ENCODE results near the gene PSD2. TPM values are rescaled to one million over a fixed set of nuclear protein-coding genes. Genes with fewer than 3 reads are reported as not detected.

The PSD2 gene
- total RNA-seq, 1 donor from 2014 or later = not detected

DNA sequence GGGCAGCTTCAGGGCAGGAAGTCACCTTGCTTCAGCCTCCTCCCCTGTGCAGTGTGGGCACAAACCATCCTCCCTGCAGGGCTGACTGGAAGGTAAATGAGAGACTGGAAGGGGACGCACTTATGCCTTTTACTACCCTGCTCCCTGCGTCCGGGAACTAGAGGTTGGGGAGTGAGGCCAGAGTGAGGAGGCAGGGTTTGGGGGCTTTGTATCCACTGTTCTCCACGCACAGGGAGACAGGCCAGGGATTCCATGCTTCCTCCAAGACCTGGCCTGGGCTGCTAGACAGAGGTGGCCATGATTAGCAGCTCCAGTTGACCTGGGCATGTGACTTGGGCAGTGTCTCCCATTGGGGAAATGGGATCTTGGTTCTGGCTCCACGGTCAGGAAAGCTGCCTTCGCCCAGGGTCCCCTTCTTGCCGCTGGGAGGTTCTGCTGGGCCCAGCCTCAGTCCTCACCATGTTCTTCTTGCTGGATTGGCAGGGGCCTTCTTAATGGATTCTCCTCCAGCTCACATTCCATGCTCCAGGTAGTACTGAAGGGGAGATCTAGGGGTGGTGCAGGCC lies 37.0 kb upstream of the PSD2 start:
- intact Hi-C loops (cut with DNase I) = no loop called here
- H3K27me3 ChIP-seq = peaks cover 49% of the 10 kb centered on the region
- H3K27ac ChIP-seq = no peak overlapping the region
- TF ChIP-seq, protein P1, sequence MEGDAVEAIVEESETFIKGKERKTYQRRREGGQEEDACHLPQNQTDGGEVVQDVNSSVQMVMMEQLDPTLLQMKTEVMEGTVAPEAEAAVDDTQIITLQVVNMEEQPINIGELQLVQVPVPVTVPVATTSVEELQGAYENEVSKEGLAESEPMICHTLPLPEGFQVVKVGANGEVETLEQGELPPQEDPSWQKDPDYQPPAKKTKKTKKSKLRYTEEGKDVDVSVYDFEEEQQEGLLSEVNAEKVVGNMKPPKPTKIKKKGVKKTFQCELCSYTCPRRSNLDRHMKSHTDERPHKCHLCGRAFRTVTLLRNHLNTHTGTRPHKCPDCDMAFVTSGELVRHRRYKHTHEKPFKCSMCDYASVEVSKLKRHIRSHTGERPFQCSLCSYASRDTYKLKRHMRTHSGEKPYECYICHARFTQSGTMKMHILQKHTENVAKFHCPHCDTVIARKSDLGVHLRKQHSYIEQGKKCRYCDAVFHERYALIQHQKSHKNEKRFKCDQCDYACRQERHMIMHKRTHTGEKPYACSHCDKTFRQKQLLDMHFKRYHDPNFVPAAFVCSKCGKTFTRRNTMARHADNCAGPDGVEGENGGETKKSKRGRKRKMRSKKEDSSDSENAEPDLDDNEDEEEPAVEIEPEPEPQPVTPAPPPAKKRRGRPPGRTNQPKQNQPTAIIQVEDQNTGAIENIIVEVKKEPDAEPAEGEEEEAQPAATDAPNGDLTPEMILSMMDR (IDR thresholded peaks at IDR 0.05) = no peak
- no peaks in the 10 kb centered on the region for H3K9me3 ChIP-seq
- no peak overlapping the region for H3K4me3 ChIP-seq
- H3K36me3 ChIP-seq = no peaks in the 10 kb centered on the region
- ATAC-seq (no peak), DNase-seq (no peak)
- no peaks in the 10 kb centered on the region for H3K4me1 ChIP-seq

DNA sequence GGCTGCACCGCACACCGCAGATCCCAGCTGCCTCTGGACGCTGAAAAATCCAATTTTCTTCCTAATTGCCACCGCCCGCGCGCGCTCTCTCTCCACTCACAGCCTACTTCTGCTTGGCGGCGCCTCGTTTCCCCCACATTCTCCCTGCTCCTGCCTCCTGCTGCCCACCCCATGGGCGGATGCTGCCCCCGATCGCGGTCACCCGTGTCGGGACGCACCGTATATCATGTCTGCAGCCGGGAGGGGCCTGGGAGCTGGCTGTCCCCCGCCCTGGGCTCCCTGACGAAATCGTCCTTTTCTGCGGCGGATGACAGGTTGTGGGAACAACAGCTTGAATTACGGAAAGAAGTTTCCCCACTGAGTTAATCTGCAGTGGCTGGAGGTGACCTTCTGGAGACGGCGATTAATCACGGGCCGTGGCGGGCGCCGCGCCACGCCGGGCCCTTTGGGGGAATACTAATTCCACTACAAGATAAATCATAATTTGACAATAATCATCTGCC lies 36.3 kb upstream of the PSD2 start:
- H3K36me3 ChIP-seq = no peaks in the 10 kb centered on the region
- no peak overlapping the region for H3K27ac ChIP-seq
- no peak for DNase-seq
- TF ChIP-seq, protein P1 (IDR thresholded peaks at IDR 0.05) = no peak
- ATAC-seq = no peak
- H3K27me3 ChIP-seq = peaks cover 49% of the 10 kb centered on the region
- intact Hi-C loops (cut with DNase I) = no loop called here
- no peak overlapping the region for H3K4me3 ChIP-seq
- no peaks in the 10 kb centered on the region for H3K4me1 ChIP-seq
- no peaks in the 10 kb centered on the region for H3K9me3 ChIP-seq

DNA sequence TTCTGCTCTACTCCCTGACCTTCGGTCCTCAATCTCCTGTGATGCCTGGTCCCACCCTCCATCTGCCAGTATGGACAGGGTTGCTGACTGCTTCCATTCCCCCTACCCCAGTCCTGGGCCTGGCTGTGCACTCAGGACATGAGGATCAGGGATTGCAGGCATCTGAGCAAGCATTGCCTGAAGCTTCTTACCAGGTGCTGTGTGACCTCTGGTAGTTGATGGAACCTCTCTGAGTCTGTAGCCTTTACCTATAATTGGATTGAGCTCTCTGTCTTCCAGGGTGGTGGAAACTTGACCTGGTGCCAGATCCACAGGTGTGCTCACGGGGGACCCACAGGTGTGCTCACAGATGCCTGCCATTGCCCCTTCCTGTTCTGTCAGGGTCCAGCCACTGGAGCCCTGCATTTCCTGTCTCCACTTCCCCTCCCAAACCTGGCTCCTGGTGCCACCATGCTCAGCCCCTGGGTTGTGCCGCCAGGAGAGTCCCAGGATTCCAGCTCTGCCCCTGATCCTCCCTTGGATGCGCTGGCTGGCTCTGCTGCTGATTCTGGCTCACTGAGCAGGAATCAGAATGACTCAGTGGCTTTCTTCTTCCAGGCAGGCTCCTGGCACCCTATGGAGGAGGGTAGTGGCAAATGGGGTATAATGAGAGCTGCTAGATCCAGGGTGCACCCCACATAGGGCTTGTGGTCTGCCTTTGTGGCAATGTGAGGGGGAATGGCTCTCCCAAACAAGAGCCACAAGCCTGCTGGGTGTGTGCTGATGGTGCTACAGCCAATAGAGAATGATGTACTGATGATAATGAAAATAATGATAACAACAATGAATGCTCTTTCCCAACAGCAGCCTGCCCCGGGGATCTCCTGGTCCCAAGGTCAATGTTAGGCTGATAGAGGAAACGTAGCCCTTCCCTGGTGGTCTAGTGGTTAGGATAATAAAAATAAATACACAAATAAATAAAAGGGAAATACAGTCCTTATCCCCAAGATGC lies 35.2 kb upstream of the PSD2 start:
- ATAC-seq = no peak
- Histone ChIP-seq H3K9me3 (no peaks in the 10 kb centered on the region), H3K27ac (no peak overlapping the region), H3K36me3 (no peaks in the 10 kb centered on the region), H3K4me1 (no peaks in the 10 kb centered on the region), H3K27me3 (peaks cover 48% of the 10 kb centered on the region), H3K4me3 (no peak overlapping the region)
- no peak for DNase-seq
- intact Hi-C loops (cut with DNase I) = loop anchor here (10.0 kb wide), 1 partner anchor 56 kb away; no protein-coding TSS in a partner anchor
- TF ChIP-seq, protein P1 (IDR thresholded peaks at IDR 0.05) = no peak

GRCh38 chr5:139761057-139761450 lies 34.6 kb upstream of the PSD2 start:
- H3K27me3 ChIP-seq = peaks cover 41% of the 10 kb centered on the region
- no peak overlapping the region for H3K27ac ChIP-seq
- intact Hi-C loops (cut with DNase I) = loop anchor here (10.0 kb wide), 1 partner anchor 56 kb away; no protein-coding TSS in a partner anchor
- no peak for DNase-seq
- H3K4me3 ChIP-seq = no peak overlapping the region
- ATAC-seq = no peak
- no peaks in the 10 kb centered on the region for H3K36me3 ChIP-seq
- no peaks in the 10 kb centered on the region for H3K4me1 ChIP-seq
- TF ChIP-seq, protein P1 (IDR thresholded peaks at IDR 0.05) = no peak
- H3K9me3 ChIP-seq = no peaks in the 10 kb centered on the region

DNA sequence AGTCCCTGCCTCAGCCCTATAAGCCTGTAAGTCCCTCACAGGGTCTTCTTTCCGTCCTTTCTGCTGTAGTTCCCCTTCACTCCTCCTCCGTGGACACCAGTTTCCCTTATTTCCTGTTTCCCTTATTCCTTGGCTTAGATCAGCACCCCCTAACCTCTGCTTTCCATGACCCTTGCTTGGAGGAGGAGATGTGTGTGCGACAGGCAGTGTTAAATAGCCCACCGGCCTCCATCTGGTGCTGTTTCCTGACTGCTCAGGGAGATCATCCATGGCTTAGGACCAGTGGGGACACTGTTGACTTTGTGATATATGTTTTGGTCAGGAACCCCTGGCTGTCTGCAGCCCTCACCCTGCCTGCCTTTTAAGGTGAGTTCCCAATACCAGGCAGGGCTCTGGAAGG lies 34.1 kb upstream of the PSD2 start:
- intact Hi-C loops (cut with DNase I) = loop anchor here (10.0 kb wide), 1 partner anchor 57 kb away; no protein-coding TSS in a partner anchor
- ATAC-seq (no peak), DNase-seq (no peak)

More for the DNA sequence above, 34.1 kb upstream of the PSD2 start:
- H3K4me1 ChIP-seq = no peaks in the 10 kb centered on the region
- no peaks in the 10 kb centered on the region for H3K36me3 ChIP-seq
- no peaks in the 10 kb centered on the region for H3K9me3 ChIP-seq
- no peak overlapping the region for H3K27ac ChIP-seq
- peaks cover 37% of the 10 kb centered on the region for H3K27me3 ChIP-seq
- TF ChIP-seq, protein P1 (IDR thresholded peaks at IDR 0.05) = no peak
- H3K4me3 ChIP-seq = no peak overlapping the region
